Astrocyte (in vitro differentiated cells and primary cell): ENCODE results near the gene LRBA. TPM values are rescaled to one million over a fixed set of nuclear protein-coding genes. Genes with fewer than 3 reads are reported as not detected.
A peak's percentile ranks its signal among the peaks of the same experiment; 100 is the strongest.

Experiments
- DNase-seq: peaks from one replicate; pipeline ENCODE4 v3.0.0-alpha.2; 2010; ENCODE audit warnings: low read depth
- FAIRE-seq: peaks from 2 replicates; lab custom pipeline; 2011; peaks lifted over from hg19 to GRCh38; lab: Jason Lieb, UNC
- H2AFZ ChIP-seq: 2 replicates; pipeline ENCODE4 v1.6.0; 2012; ENCODE audit warnings: low read depth, low read length, inconsistent platforms
- H3K27ac ChIP-seq: 2 replicates; pipeline ENCODE4 v1.5.1; 2011; ENCODE audit warnings: low read depth, low read length, inconsistent platforms
- H3K27me3 ChIP-seq: 2 replicates; pipeline ENCODE4 v1.6.0; 2011; ENCODE audit warnings: low read length, inconsistent platforms; ENCODE audit not compliant: insufficient read depth
- H3K36me3 ChIP-seq: 2 replicates; pipeline ENCODE4 v1.5.1; 2011; ENCODE audit warnings: low read length, inconsistent platforms; ENCODE audit not compliant: insufficient read depth
- H3K4me1 ChIP-seq: 2 replicates; pipeline ENCODE4 v1.5.1; 2011; ENCODE audit warnings: low read length, inconsistent platforms; ENCODE audit not compliant: insufficient read depth
- H3K4me2 ChIP-seq: 2 replicates; pipeline ENCODE4 v1.6.0; 2012; ENCODE audit warnings: low read length, inconsistent platforms
- H3K4me3 ChIP-seq: 2 replicates; pipeline ENCODE4 v1.5.1; 2011; ENCODE audit warnings: low read depth, mild to moderate bottlenecking, low read length, inconsistent platforms; ENCODE audit not compliant: insufficient read depth
- H3K79me2 ChIP-seq: 2 replicates; pipeline ENCODE4 v1.6.0; 2012; ENCODE audit warnings: mild to moderate bottlenecking, low read length, inconsistent platforms; ENCODE audit not compliant: insufficient read depth
- H3K9ac ChIP-seq: 2 replicates; pipeline ENCODE4 v1.6.0; 2012; ENCODE audit warnings: mild to moderate bottlenecking, low read length, inconsistent platforms
- H3K9me3 ChIP-seq: 2 replicates; pipeline ENCODE4 v1.5.1; 2012; ENCODE audit warnings: low read depth, mild to moderate bottlenecking, low read length, inconsistent platforms; ENCODE audit not compliant: insufficient read depth
- H4K20me1 ChIP-seq: 2 replicates; pipeline ENCODE4 v1.6.0; 2012; ENCODE audit warnings: low read length, inconsistent platforms; ENCODE audit not compliant: insufficient read depth
- H3K27ac Mint-ChIP-seq: one replicate; pipeline ENCODE4 v1.8.0; 2021; ENCODE audit warnings: mild to moderate bottlenecking, mixed read lengths; ENCODE audit not compliant: unreplicated experiment
- H3K27me3 Mint-ChIP-seq: one replicate; pipeline ENCODE4 v1.8.0; 2021; ENCODE audit warnings: low read depth, mixed read lengths; ENCODE audit not compliant: unreplicated experiment
- H3K36me3 Mint-ChIP-seq: one replicate; pipeline ENCODE4 v1.8.0; 2021; ENCODE audit warnings: low read depth, mixed read lengths; ENCODE audit not compliant: unreplicated experiment
- H3K4me1 Mint-ChIP-seq: one replicate; pipeline ENCODE4 v1.8.0; 2021; ENCODE audit warnings: low read depth, mixed read lengths; ENCODE audit not compliant: unreplicated experiment
- H3K4me3 Mint-ChIP-seq: one replicate; pipeline ENCODE4 v1.8.0; 2021; ENCODE audit warnings: mild to moderate bottlenecking, moderate library complexity, mixed read lengths; ENCODE audit not compliant: unreplicated experiment
- H3K9me3 Mint-ChIP-seq: one replicate; pipeline ENCODE4 v1.8.0; 2021; ENCODE audit warnings: mild to moderate bottlenecking, mixed read lengths; ENCODE audit not compliant: unreplicated experiment
- CTCF ChIP-seq: IDR thresholded peaks from 2 replicates; pipeline ENCODE4 v1.5.1; 2011; ENCODE audit warnings: low read depth, mild to moderate bottlenecking, inconsistent platforms, low read length, moderate library complexity; ENCODE audit not compliant: insufficient read depth
- EZH2 ChIP-seq: IDR thresholded peaks from 2 replicates; pipeline ENCODE4 v1.6.1; 2012; ENCODE audit warnings: mild to moderate bottlenecking, low read length, inconsistent platforms; ENCODE audit not compliant: insufficient read depth
- total RNA-seq: library from RNA; stranded (reverse); gene quantifications from 2 replicates; pipeline ENCODE4 v1.2.1, GENCODE V29; 2021

The LRBA gene
- total RNA-seq, 1 donor from 2014 or later: 25.3 TPM

- Mint-ChIP-seq H3K27me3 (no peaks in the 10 kb centered on the region), H3K27ac (peak overlapping the region; percentile 34), H3K4me1 (peaks cover 10% of the 10 kb centered on the region), H3K4me3 (peak overlapping the region; percentile 99), H3K9me3 (no peaks in the 10 kb centered on the region), H3K36me3 (peaks cover 2% of the 10 kb centered on the region)
- Histone ChIP-seq H3K9ac (peak overlapping the region; percentile 93), H3K4me3 (peak overlapping the region; percentile 88), H4K20me1 (no peaks in the 10 kb centered on the region), H2AFZ (peak overlapping the region; percentile 100), H3K27ac (peak overlapping the region; percentile 81), H3K36me3 (no peaks in the 10 kb centered on the region), H3K79me2 (peaks cover 24% of the 10 kb centered on the region), H3K27me3 (no peaks in the 10 kb centered on the region), H3K4me1 (peaks cover 10% of the 10 kb centered on the region), H3K9me3 (no peaks in the 10 kb centered on the region), H3K4me2 (peak overlapping the region; percentile 92)
- FAIRE-seq (no peak), DNase-seq (peak; percentile 51)
- TF ChIP-seq CTCF (no peak), EZH2 (no peak)
These were observed 619 bp upstream of the LRBA start for GRCh38 chr4:151015459-151016347.

- Histone ChIP-seq H3K27me3 (no peaks in the 10 kb centered on the region), H2AFZ (no peak overlapping the region), H4K20me1 (no peaks in the 10 kb centered on the region), H3K4me1 (peaks cover 10% of the 10 kb centered on the region), H3K27ac (no peak overlapping the region), H3K36me3 (no peaks in the 10 kb centered on the region), H3K4me3 (peak overlapping the region; percentile 88), H3K79me2 (peaks cover 24% of the 10 kb centered on the region), H3K9me3 (no peaks in the 10 kb centered on the region), H3K4me2 (peak overlapping the region; percentile 92), H3K9ac (peak overlapping the region; percentile 93)
- no peaks in the 10 kb centered on the region for H3K27me3 Mint-ChIP-seq
- no peaks in the 10 kb centered on the region for H3K9me3 Mint-ChIP-seq
- peaks cover 2% of the 10 kb centered on the region for H3K36me3 Mint-ChIP-seq
- H3K4me1 Mint-ChIP-seq: peaks cover 10% of the 10 kb centered on the region
- FAIRE-seq (no peak), DNase-seq (no peak)
- peak overlapping the region; percentile 99 for H3K4me3 Mint-ChIP-seq
- TF ChIP-seq CTCF (no peak), EZH2 (no peak)
- no peak overlapping the region for H3K27ac Mint-ChIP-seq
These were observed 1.1 kb downstream of the LRBA start for GRCh38 chr4:151013944-151014343.

- no peak for TF ChIP-seq EZH2
- TF ChIP-seq CTCF: no peak
- Mint-ChIP-seq H3K27me3 (no peaks in the 10 kb centered on the region), H3K4me1 (peaks cover 10% of the 10 kb centered on the region), H3K27ac (no peak overlapping the region), H3K9me3 (no peaks in the 10 kb centered on the region), H3K4me3 (peak overlapping the region; percentile 99), H3K36me3 (peaks cover 2% of the 10 kb centered on the region)
- no peak overlapping the region for H3K27ac ChIP-seq
- no peak overlapping the region for H3K9ac ChIP-seq
- peaks cover 24% of the 10 kb centered on the region for H3K79me2 ChIP-seq
- no peak overlapping the region for H3K4me3 ChIP-seq
- peak overlapping the region; percentile 92 for H3K4me2 ChIP-seq
- H3K9me3 ChIP-seq: no peaks in the 10 kb centered on the region
- no peak overlapping the region for H2AFZ ChIP-seq
- H3K36me3 ChIP-seq: no peaks in the 10 kb centered on the region
- DNase-seq: no peak
- H3K4me1 ChIP-seq: peaks cover 10% of the 10 kb centered on the region
- no peaks in the 10 kb centered on the region for H4K20me1 ChIP-seq
- FAIRE-seq: no peak
- H3K27me3 ChIP-seq: no peaks in the 10 kb centered on the region
These were observed 1.6 kb downstream of the LRBA start for GRCh38 chr4:151013491-151013890.
